ENCODE results near the gene TCEAL3. TPM values are rescaled to one million over a fixed set of nuclear protein-coding genes. Genes with fewer than 3 reads are reported as not detected.
"Not testable (repeated sequence)": the region's sequence is repeated elsewhere in the genome, so short reads cannot be mapped to it uniquely, and the experiment has no call there.

The TCEAL3 gene
- total RNA-seq, 1 experiment from 2014 or later, result 2.7 TPM

GRCh38 chrX:103644125-103644524 lies 36.4 kb downstream of the TCEAL3 start:
- intact Hi-C loops (cut with micrococcal nuclease; ENCODE audit: unreplicated experiment), result no loop called here
- no TSS peak for BruUV-seq (replicated peaks)
- CTCF ChIA-PET, result no interaction called here
- Histone ChIP-seq H3K9me3 (no peaks in the 10 kb centered on the region), H3K4me3 (ENCODE audit: low read depth, low read length) (no peak overlapping the region), H3K4me1 (peaks cover 13% of the 10 kb centered on the region; the same call in 1 of the 2 replicates), H3K36me3 (ENCODE audit: control insufficient read depth, insufficient read depth, low read length) (no peaks in the 10 kb centered on the region), H3K27me3 (replicated peaks; ENCODE audit: control insufficient read depth, insufficient read depth, low read length) (no peaks in the 10 kb centered on the region)
- no peaks in the 10 kb centered on the region for H3K36me3 Mint-ChIP-seq (ENCODE audit: insufficient read depth, unreplicated experiment)
- POLR2A ChIA-PET, result no interaction called here
- H3K27me3 Mint-ChIP-seq (ENCODE audit: insufficient read depth, unreplicated experiment), result no peaks in the 10 kb centered on the region
- TF ChIP-seq CTCF (IDR thresholded peaks at IDR 0.05; ENCODE audit: insufficient read depth in 1 of 2, low read depth in 1 of 2, low read length in 1 of 2, severe bottlenecking in 1 of 2, unreplicated experiment in 1 of 2), result no peak
- H3K9me3 Mint-ChIP-seq (ENCODE audit: unreplicated experiment), result no peaks in the 10 kb centered on the region
- DNase-seq, result no peak
- H3K4me3 Mint-ChIP-seq (ENCODE audit: unreplicated experiment), result no peak overlapping the region
- peaks cover 6% of the 10 kb centered on the region for H3K4me1 Mint-ChIP-seq (ENCODE audit: low read depth, unreplicated experiment)
- H3K27ac Mint-ChIP-seq (ENCODE audit: unreplicated experiment), result no peak overlapping the region

GRCh38 chrX:103647630-103648029 lies 39.9 kb downstream of the TCEAL3 start:
- no peaks in the 10 kb centered on the region for H3K27me3 Mint-ChIP-seq (ENCODE audit: insufficient read depth, unreplicated experiment)
- no peak overlapping the region for H3K27ac Mint-ChIP-seq (ENCODE audit: unreplicated experiment)
- POLR2A ChIA-PET, result no interaction called here

GRCh38 chrX:103651151-103651773 lies 43.5 kb downstream of the TCEAL3 start:
- CTCF ChIA-PET, result no interaction called here
- POLR2A ChIA-PET, result no interaction called here
- TF ChIP-seq CTCF (IDR thresholded peaks at IDR 0.05; ENCODE audit: insufficient read depth in 1 of 2, low read depth in 1 of 2, low read length in 1 of 2, severe bottlenecking in 1 of 2, unreplicated experiment in 1 of 2), result no peak

More at GRCh38 chrX:103647630-103648029, 39.9 kb downstream of the TCEAL3 start:
- H3K36me3 Mint-ChIP-seq (ENCODE audit: insufficient read depth, unreplicated experiment), result no peaks in the 10 kb centered on the region
- Histone ChIP-seq H3K4me3 (ENCODE audit: low read depth, low read length) (no peak overlapping the region), H3K27me3 (replicated peaks; ENCODE audit: control insufficient read depth, insufficient read depth, low read length) (no peaks in the 10 kb centered on the region), H3K4me1 (peaks cover 5% of the 10 kb centered on the region; the same call in 1 of the 2 replicates), H3K9me3 (no peaks in the 10 kb centered on the region), H3K36me3 (ENCODE audit: control insufficient read depth, insufficient read depth, low read length) (no peaks in the 10 kb centered on the region)
- CTCF ChIA-PET, result no interaction called here
- intact Hi-C loops (cut with micrococcal nuclease; ENCODE audit: unreplicated experiment), result no loop called here
- BruUV-seq (replicated peaks), result no TSS peak
- no peaks in the 10 kb centered on the region for H3K4me1 Mint-ChIP-seq (ENCODE audit: low read depth, unreplicated experiment)
- no peak for DNase-seq
- no peak overlapping the region for H3K4me3 Mint-ChIP-seq (ENCODE audit: unreplicated experiment)
- no peak for TF ChIP-seq CTCF (IDR thresholded peaks at IDR 0.05; ENCODE audit: insufficient read depth in 1 of 2, low read depth in 1 of 2, low read length in 1 of 2, severe bottlenecking in 1 of 2, unreplicated experiment in 1 of 2)
- H3K9me3 Mint-ChIP-seq (ENCODE audit: unreplicated experiment), result no peaks in the 10 kb centered on the region

GRCh38 chrX:103655230-103656000 lies 47.7 kb downstream of the TCEAL3 start:
- H3K4me1 Mint-ChIP-seq (ENCODE audit: low read depth, unreplicated experiment), result peaks cover 16% of the 10 kb centered on the region
- CTCF ChIA-PET; H3K27ac Mint-ChIP-seq (ENCODE audit: unreplicated experiment); H3K27me3 Mint-ChIP-seq (ENCODE audit: insufficient read depth, unreplicated experiment); H3K9me3 ChIP-seq; H3K4me3 Mint-ChIP-seq (ENCODE audit: unreplicated experiment); BruUV-seq (replicated peaks); intact Hi-C loops (cut with micrococcal nuclease; ENCODE audit: unreplicated experiment); DNase-seq; H3K36me3 Mint-ChIP-seq (ENCODE audit: insufficient read depth, unreplicated experiment); H3K27me3 ChIP-seq (replicated peaks; ENCODE audit: control insufficient read depth, insufficient read depth, low read length); POLR2A ChIA-PET; H3K4me1 ChIP-seq; H3K4me3 ChIP-seq (ENCODE audit: low read depth, low read length); H3K36me3 ChIP-seq (ENCODE audit: control insufficient read depth, insufficient read depth, low read length): not testable (repeated sequence)
- H3K9me3 Mint-ChIP-seq (ENCODE audit: unreplicated experiment), result peaks cover 20% of the 10 kb centered on the region

More at GRCh38 chrX:103651151-103651773, 43.5 kb downstream of the TCEAL3 start:
- Mint-ChIP-seq H3K4me1 (ENCODE audit: low read depth, unreplicated experiment) (no peaks in the 10 kb centered on the region), H3K36me3 (ENCODE audit: insufficient read depth, unreplicated experiment) (no peaks in the 10 kb centered on the region), H3K27ac (ENCODE audit: unreplicated experiment) (no peak overlapping the region), H3K9me3 (ENCODE audit: unreplicated experiment) (peaks cover 9% of the 10 kb centered on the region), H3K4me3 (ENCODE audit: unreplicated experiment) (no peak overlapping the region), H3K27me3 (ENCODE audit: insufficient read depth, unreplicated experiment) (no peaks in the 10 kb centered on the region)
- Histone ChIP-seq H3K4me1 (peaks cover 4% of the 10 kb centered on the region; the same call in 1 of the 2 replicates), H3K9me3 (no peaks in the 10 kb centered on the region), H3K36me3 (ENCODE audit: control insufficient read depth, insufficient read depth, low read length) (no peaks in the 10 kb centered on the region), H3K27me3 (replicated peaks; ENCODE audit: control insufficient read depth, insufficient read depth, low read length) (no peaks in the 10 kb centered on the region), H3K4me3 (ENCODE audit: low read depth, low read length) (no peak overlapping the region)
- intact Hi-C loops (cut with micrococcal nuclease; ENCODE audit: unreplicated experiment), result no loop called here
- BruUV-seq (replicated peaks), result no TSS peak
- no peak for DNase-seq
